ENCODE measurements around the gene BORCS6. TPM values are rescaled to one million over a fixed set of nuclear protein-coding genes. Genes with fewer than 3 reads are reported as not detected.
"Not testable (repeated sequence)": the region's sequence is repeated elsewhere in the genome, so short reads cannot be mapped to it uniquely, and the experiment has no call there.

The BORCS6 gene
- total RNA-seq, 4 donors from 2014 or later, result 22.0 to 26.6 (median 25.0) TPM

DNA sequence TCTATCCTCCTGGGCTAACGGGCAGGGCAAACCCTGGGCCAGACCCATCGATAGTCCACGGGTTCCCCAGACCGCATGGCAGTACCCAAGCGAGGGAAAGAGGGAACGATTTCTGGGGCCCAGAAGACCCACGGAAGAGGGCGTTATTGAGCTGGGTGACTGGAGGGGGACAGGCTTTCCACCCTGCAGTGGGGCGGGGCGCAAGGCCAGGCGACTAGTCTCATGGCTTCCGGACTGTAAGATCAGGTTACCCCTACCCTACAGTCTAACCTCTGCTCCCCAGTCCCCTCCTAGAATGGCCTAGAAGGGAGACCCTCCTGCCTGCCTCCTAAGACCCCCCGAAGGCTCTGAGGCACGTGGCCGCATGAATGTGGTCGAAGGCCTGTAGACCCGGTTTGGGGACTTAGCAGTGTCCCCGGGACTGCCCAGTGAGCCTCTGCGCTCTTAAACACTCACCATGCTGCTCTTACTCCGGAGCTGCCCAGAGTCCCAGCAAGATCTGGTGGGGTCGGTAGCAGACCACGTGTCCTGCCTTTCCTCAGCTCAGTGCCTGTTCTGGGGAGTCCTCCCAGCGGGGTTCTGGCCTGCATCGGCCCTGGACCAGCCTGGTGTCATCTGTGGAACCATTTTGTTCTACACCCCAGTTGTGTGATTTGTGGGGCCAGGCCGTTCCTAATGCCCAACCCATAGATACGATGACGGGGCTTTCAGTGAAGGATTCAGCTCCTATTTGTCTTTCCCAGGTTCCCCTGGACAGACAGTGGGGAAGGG lies 33.6 kb upstream of the BORCS6 start:
- TF ChIP-seq POLR2A (IDR thresholded peaks at IDR 0.05), result no peak
- TF ChIP-seq, protein P1, sequence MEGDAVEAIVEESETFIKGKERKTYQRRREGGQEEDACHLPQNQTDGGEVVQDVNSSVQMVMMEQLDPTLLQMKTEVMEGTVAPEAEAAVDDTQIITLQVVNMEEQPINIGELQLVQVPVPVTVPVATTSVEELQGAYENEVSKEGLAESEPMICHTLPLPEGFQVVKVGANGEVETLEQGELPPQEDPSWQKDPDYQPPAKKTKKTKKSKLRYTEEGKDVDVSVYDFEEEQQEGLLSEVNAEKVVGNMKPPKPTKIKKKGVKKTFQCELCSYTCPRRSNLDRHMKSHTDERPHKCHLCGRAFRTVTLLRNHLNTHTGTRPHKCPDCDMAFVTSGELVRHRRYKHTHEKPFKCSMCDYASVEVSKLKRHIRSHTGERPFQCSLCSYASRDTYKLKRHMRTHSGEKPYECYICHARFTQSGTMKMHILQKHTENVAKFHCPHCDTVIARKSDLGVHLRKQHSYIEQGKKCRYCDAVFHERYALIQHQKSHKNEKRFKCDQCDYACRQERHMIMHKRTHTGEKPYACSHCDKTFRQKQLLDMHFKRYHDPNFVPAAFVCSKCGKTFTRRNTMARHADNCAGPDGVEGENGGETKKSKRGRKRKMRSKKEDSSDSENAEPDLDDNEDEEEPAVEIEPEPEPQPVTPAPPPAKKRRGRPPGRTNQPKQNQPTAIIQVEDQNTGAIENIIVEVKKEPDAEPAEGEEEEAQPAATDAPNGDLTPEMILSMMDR (IDR thresholded peaks at IDR 0.05), result no peak
- intact Hi-C loops (cut with DNase I; ENCODE audit: low total_unique reads), result no loop called here
- WGBS, 2 donors, result 6 to 9% methylated on average over 25 to 26 of the region's 27 CpGs
- H3K4me3 ChIP-seq (ENCODE audit: low read depth, poor library complexity, severe bottlenecking), result peak overlapping the region; percentile 69
- DNase-seq (ENCODE audit: low spot score in 2 of 2), result peak; percentile 61 to 94

DNA sequence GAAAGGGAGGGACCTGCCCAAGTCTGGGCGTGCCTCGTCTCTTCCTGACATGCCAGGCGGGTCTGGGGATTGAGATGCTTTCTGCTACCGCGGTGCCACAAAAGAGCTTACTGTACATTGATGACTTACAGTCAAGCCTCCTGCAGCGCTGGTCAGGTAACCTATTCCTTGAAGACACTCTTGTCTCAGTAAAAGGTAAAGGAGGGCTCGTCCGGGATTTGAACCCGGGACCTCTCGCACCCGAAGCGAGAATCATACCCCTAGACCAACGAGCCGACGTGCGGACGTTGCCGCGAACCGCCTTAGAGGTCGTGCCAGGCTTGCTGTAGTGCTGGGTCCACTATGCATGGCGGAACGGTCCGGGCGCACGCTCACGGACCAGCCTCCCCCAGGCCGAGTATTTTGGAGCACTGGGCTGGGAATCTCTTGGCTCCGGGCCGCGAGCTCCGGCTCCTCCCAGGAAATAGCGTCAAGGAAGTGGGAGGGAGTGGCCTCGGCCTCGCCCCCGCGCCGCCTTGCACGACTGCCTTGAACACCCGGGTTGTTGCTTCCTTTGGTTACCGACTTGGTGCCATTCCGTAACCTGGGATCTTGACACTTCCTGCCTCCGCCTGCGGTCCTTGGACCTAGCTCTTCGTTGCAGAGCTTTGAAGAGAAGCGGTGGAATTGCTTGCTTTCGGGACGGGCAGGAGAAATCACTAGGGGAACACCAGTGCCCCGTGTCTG lies 32.8 kb upstream of the BORCS6 start:
- intact Hi-C loops (cut with DNase I; ENCODE audit: low total_unique reads), result no loop called here
- 0 to 1% methylated on average over 34 to 42 of the region's 49 CpGs for WGBS, 2 donors
- no peak for TF ChIP-seq POLR2A (IDR thresholded peaks at IDR 0.05)
- TF ChIP-seq, protein P1 (IDR thresholded peaks at IDR 0.05), result no peak
- peak; percentile 95 to 99 for DNase-seq (ENCODE audit: low spot score in 2 of 2)
- H3K4me3 ChIP-seq (ENCODE audit: low read depth, poor library complexity, severe bottlenecking), result peak overlapping the region; percentile 69

DNA sequence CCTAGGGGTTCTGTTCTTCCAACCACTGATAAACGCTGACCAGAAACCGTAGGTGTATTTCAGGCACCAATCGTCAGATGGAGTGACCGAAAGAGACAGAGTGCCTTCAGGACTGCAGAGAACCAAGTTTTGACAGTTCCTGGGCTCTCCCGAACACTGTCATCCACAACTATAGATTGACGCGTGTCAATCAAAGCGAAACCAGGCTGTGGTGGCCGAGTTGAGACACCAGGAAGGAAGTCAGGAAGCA lies 32.3 kb upstream of the BORCS6 start:
- DNase-seq (ENCODE audit: low spot score in 2 of 2), result no peak
- TF ChIP-seq, protein P1 (IDR thresholded peaks at IDR 0.05), result no peak
- TF ChIP-seq POLR2A (IDR thresholded peaks at IDR 0.05), result no peak
- intact Hi-C loops (cut with DNase I; ENCODE audit: low total_unique reads), result no loop called here
- peak overlapping the region; percentile 69 for H3K4me3 ChIP-seq (ENCODE audit: low read depth, poor library complexity, severe bottlenecking)
- WGBS, 2 donors, result 0 to 1% methylated on average over 9 of the region's 9 CpGs

DNA sequence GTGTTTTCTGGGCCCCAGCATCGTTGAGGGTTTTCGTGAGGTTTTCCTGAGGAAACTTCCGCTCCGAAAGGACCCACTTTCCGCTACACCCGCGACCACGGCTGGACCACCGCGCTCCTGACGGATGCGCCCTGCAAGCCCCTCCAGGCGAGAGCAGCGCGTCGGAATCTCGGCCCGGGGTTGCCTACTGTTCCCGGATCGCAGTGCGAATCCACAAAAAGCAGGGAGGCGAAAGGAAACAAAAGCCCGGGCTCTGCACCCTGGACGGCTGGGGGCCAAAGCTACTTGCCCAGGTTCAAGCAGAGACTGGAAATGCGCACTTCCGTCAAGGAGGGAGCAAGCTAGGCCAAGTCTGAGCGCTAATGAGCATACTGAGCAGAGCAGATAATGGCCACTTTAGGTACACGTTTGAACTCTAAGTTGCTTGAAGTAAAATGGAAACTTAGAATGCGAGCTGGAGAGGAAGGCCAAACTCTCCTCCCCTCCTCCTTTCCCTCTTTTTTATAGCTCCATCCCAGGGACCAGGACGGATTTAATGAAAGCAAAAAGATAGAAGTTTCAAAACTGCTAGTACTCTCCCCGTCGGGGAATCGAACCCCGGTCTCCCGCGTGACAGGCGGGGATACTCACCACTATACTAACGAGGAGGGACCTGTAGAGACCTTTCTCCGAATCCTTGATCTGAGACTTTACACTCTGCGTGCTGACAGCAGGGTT lies 31.8 kb upstream of the BORCS6 start:
- intact Hi-C loops (cut with DNase I; ENCODE audit: low total_unique reads), result no loop called here
- H3K4me3 ChIP-seq (ENCODE audit: low read depth, poor library complexity, severe bottlenecking), result peak overlapping the region; percentile 69
- TF ChIP-seq, protein P1 (IDR thresholded peaks at IDR 0.05), result peak in 1 of 3 donors; percentile 15
- TF ChIP-seq POLR2A (IDR thresholded peaks at IDR 0.05), result no peak
- DNase-seq (ENCODE audit: low spot score in 2 of 2), result peak; percentile 95 to 97
- WGBS, 2 donors, result 0% methylated on average over 40 of the region's 40 CpGs

- intact Hi-C loops (cut with DNase I; ENCODE audit: low total_unique reads), result no loop called here
- WGBS, 2 donors, result 0% methylated on average over 45 of the region's 45 CpGs
- TF ChIP-seq POLR2A (IDR thresholded peaks at IDR 0.05), result no peak
- TF ChIP-seq, protein P1 (IDR thresholded peaks at IDR 0.05), result no peak
- H3K4me3 ChIP-seq (ENCODE audit: low read depth, poor library complexity, severe bottlenecking), result peak overlapping the region; percentile 69
- DNase-seq (ENCODE audit: low spot score in 2 of 2), result peak; percentile 95 to 99
These were observed 31.0 kb upstream of the BORCS6 start for GRCh38 chr17:8220783-8221662.

- WGBS, 2 donors, result 86 to 90% methylated on average over 15 of the region's 15 CpGs
- DNase-seq (ENCODE audit: low spot score in 2 of 2); H3K4me3 ChIP-seq (ENCODE audit: low read depth, poor library complexity, severe bottlenecking); intact Hi-C loops (cut with DNase I; ENCODE audit: low total_unique reads): not testable (repeated sequence)
These were observed 24.0 kb upstream of the BORCS6 start for GRCh38 chr17:8214000-8214399.
